KOPT-K1 (cell line): ENCODE data around the gene AMMECR1L.
A peak's percentile ranks its signal among the peaks of the same experiment; 100 is the strongest.
"Not testable (repeated sequence)": the region's sequence is repeated elsewhere in the genome, so short reads cannot be mapped to it uniquely, and the experiment has no call there.

Source experiments
- H3K27ac ChIP-seq: fragments of 200-600 bp; sonication (generic); 2 replicates; pipeline ENCODE4 v1.5.1; 2016; ENCODE audit warnings: antibody characterized with exemption, mild to moderate bottlenecking, low read depth, low read length; ENCODE audit not compliant: poor library complexity, severe bottlenecking
- H3K36me3 ChIP-seq: fragments of 200-600 bp; sonication (generic); 2 replicates; pipeline ENCODE4 v1.5.1; 2017; ENCODE audit warnings: antibody characterized with exemption, mild to moderate bottlenecking, low read length, moderate library complexity; ENCODE audit not compliant: insufficient read depth
- H3K9me3 ChIP-seq: fragments of 200-600 bp; sonication (generic); 2 replicates; pipeline ENCODE4 v1.5.1; 2017; ENCODE audit warnings: antibody characterized with exemption, low read length, mild to moderate bottlenecking; ENCODE audit not compliant: insufficient read depth, poor library complexity, severe bottlenecking

Gene AMMECR1L

GRCh38 chr2:127885780-127886592 lies at the start of gene AMMECR1L:
AMMECR1L (minus strand) TSS chr2:127885956; CDS start chr2:127874234, 11,722 bp downstream.
- peak within 1 kb of the TSS; percentile 62 for H3K27ac ChIP-seq

GRCh38 chr2:127935337-127935736 lies 49.6 kb upstream of the AMMECR1L start:
- peaks cover 4% of the 10 kb centered on the region for H3K36me3 ChIP-seq

More at GRCh38 chr2:127885780-127886592, at the start of gene AMMECR1L:
- not testable (repeated sequence) for H3K9me3 ChIP-seq
- peaks cover 32% of the 10 kb centered on the region for H3K36me3 ChIP-seq

DNA sequence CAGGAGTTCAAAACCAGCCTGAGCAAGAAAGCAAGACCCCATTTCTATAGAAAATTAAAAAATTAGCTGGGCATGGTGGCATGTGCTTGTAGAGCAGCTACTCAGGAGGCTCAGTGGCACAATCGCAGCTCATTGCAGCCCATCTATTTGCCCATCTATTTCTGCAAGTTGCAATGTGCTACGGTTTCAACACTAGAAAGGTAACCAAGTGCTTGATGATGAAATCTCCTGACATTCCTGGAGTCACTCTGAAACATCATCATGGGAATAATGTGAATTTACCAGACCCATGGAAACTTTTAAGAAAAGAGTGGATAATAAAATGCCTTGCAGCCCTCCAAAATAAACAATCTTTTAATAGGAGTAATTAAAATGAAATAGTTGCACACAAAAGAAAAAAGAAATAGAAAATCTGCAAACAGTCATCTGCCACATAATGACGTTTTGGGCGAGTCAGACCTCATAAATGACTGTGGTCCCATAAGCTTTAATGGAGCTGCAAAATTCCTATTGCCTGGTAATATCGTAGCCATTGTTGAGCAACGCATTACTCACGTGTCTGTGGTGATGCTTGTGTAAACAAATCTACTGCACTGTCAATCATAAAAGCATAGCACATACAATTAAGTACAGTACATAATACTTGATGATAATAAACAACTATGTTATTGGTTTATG lies 46.6 kb upstream of the AMMECR1L start:
- Histone ChIP-seq H3K9me3 (no peaks in the 10 kb centered on the region), H3K27ac (no peak overlapping the region), H3K36me3 (no peaks in the 10 kb centered on the region)

More at GRCh38 chr2:127935337-127935736, 49.6 kb upstream of the AMMECR1L start:
- no peaks in the 10 kb centered on the region for H3K9me3 ChIP-seq
- no peak overlapping the region for H3K27ac ChIP-seq

GRCh38 chr2:127929449-127929848 lies 43.7 kb upstream of the AMMECR1L start:
- no peaks in the 10 kb centered on the region for H3K36me3 ChIP-seq
- H3K9me3 ChIP-seq = peaks cover 13% of the 10 kb centered on the region
- no peak overlapping the region for H3K27ac ChIP-seq

DNA sequence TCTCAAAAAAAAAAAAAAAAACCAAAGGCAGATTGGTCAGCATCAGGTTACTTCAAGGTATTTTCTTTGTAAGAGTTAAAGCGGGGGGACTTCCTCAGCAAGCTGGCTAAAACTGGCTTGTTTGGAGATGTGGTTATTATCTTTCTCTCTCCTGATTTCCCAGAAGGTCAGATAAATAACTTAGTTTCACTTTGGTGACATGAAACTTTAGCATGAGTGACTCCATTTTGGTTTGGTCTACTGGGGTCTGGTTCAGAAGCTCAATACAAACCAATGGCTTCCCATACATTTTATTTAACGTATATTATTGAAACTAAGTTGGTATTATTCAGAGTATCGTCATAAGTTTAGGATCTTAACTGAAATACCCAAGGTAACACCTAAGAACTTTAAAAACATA lies 41.6 kb upstream of the AMMECR1L start:
- H3K36me3 ChIP-seq = no peaks in the 10 kb centered on the region
- peaks cover 13% of the 10 kb centered on the region for H3K9me3 ChIP-seq

GRCh38 chr2:127917916-127918315 lies 32.2 kb upstream of the AMMECR1L start:
- H3K9me3 ChIP-seq = no peaks in the 10 kb centered on the region
- H3K36me3 ChIP-seq = no peaks in the 10 kb centered on the region
- no peak overlapping the region for H3K27ac ChIP-seq

More for the DNA sequence above, 41.6 kb upstream of the AMMECR1L start:
- H3K27ac ChIP-seq = no peak overlapping the region

DNA sequence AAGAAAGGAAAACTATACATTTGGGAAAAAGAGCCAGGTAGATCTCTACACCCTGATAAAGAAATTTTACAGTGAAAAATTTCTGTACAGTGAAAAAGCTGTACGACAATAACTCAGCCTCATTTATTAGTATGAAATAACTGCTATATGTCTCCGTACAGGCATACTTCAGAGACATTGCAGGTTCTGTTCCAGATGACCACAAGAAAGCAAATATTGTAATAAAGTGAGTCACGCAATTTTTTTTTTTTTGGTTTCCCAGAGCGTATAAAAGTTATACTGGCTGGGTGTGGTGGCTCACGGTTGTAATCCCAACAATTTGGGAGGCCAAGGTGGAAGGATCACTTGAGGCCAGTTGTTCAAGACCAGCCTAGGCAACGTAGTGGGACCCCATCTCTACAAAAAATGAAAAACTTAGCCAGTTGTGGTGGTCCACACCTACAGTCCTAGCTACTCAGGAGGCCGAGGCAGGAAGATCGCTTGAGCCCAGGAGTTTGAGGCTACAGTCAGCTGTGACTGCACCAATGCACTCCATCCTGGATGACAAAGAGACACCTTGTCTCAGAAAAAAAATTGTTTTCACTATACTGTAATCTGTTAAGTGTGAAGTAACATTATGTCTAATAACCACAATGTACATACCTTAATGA lies 28.2 kb upstream of the AMMECR1L start:
- no peak overlapping the region for H3K27ac ChIP-seq
- no peaks in the 10 kb centered on the region for H3K36me3 ChIP-seq
- no peaks in the 10 kb centered on the region for H3K9me3 ChIP-seq

- Histone ChIP-seq H3K27ac (no peak overlapping the region), H3K9me3 (no peaks in the 10 kb centered on the region), H3K36me3 (no peaks in the 10 kb centered on the region)
These were observed 26.0 kb upstream of the AMMECR1L start for GRCh38 chr2:127911737-127912136.

DNA sequence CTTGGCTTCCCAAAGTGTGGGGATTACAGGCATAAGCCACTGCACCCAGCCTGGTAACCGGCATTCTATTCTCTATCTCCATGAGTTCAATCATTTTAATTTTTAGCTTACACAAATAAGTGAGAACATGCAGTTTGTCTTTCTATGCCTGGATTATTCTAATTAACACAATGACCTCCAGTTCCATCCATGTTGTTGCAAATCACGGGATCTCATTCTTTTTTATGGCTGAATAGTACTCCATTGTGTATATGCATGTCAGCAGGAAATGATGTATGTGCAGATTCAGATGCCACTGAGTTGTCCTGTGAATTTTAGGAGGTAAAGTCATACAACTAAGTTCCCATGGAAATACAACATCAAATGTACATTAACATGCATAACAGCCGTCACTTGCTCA lies 24.7 kb upstream of the AMMECR1L start:
- Histone ChIP-seq H3K27ac (no peak overlapping the region), H3K36me3 (no peaks in the 10 kb centered on the region), H3K9me3 (no peaks in the 10 kb centered on the region)

DNA sequence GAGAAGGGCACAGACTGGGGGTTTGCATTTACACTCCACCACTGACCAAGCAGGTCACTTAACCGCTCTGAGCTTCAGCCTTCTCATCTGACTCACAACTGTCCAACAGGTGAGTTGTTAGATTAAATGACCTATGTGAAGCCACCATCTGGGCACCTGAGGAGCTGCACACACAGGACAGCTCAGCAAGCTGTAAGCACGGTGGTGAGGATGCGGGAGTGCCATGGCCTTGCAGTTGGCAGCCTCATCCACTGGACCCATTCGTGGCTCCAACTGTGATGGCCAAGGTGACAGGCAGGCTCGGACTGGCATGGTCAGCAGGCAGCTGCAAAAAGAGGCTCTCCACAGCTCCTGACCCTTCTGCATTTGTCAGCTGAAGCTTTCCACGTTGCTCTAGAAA lies 23.3 kb upstream of the AMMECR1L start:
- Histone ChIP-seq H3K27ac (no peak overlapping the region), H3K36me3 (no peaks in the 10 kb centered on the region), H3K9me3 (no peaks in the 10 kb centered on the region)

DNA sequence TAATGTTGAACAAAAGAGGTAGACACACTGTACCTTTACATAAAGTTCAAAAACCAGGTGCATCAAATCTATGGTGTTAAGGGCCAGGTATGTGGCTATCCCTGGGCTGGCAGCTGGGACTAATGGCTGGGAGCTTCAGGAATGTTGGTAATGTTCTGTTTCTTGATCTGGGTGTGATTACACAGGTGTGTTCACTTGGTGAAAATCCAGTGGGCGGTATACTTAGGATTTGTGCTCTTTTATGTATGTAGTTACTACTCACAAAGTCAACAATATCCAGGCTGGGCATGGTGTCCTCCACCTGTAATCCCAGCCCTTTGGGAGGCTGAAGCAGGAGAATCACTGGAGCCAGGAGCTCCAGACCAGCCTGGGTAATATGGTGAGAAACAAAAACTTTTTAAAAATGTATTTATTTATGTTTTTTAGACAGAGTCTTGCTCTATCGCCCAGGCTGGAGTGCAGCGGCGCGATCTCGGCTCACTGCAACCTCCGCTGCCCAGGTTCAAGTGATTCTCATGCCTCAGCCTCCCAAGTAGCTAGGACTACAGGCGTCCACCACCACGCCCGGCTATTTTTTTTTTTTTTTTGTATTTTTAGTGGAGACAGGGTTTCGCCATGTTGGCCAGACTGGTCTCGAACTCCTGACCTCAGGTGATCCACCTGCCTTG lies 22.1 kb upstream of the AMMECR1L start:
- H3K27ac ChIP-seq, H3K9me3 ChIP-seq, H3K36me3 ChIP-seq: not testable (repeated sequence)

- H3K9me3 ChIP-seq = no peaks in the 10 kb centered on the region
- no peak overlapping the region for H3K27ac ChIP-seq
These were observed 20.6 kb upstream of the AMMECR1L start for GRCh38 chr2:127906206-127906926.

GRCh38 chr2:127901339-127902056 lies 15.7 kb upstream of the AMMECR1L start:
- H3K9me3 ChIP-seq = no peaks in the 10 kb centered on the region
- H3K27ac ChIP-seq = no peak overlapping the region
- H3K36me3 ChIP-seq = no peaks in the 10 kb centered on the region

More at GRCh38 chr2:127906206-127906926, 20.6 kb upstream of the AMMECR1L start:
- no peaks in the 10 kb centered on the region for H3K36me3 ChIP-seq
